GM06990 (cell line): ENCODE measurements around the gene DTD1.

Experiments
- DNase-seq: peaks from one replicate; pipeline ENCODE4 v3.0.0-alpha.2; 2011; ENCODE audit not compliant: insufficient read length; ENCODE audit errors: extremely low read depth
- H3K27me3 ChIP-seq: replicated peaks from 2 replicates; pipeline ENCODE4 v1.6.0; 2011; ENCODE audit warnings: low read length; ENCODE audit not compliant: control insufficient read depth, insufficient read depth
- H3K36me3 ChIP-seq: 2 replicates; pipeline ENCODE4 v1.5.1; 2011; ENCODE audit warnings: low read length; ENCODE audit not compliant: control insufficient read depth, insufficient read depth
- H3K4me3 ChIP-seq: replicated peaks from 2 replicates; pipeline ENCODE4 v1.5.1; 2011; ENCODE audit warnings: low read depth, mild to moderate bottlenecking, control low read depth, low read length
- TF ChIP-seq, protein P1 (sequence below): IDR thresholded peaks from 2 replicates; pipeline ENCODE4 v1.5.1; 2011; ENCODE audit warnings: low read length, control low read depth, mild to moderate bottlenecking, inconsistent platforms; ENCODE audit not compliant: insufficient read depth, poor library complexity, severe bottlenecking

The DTD1 gene

DNA sequence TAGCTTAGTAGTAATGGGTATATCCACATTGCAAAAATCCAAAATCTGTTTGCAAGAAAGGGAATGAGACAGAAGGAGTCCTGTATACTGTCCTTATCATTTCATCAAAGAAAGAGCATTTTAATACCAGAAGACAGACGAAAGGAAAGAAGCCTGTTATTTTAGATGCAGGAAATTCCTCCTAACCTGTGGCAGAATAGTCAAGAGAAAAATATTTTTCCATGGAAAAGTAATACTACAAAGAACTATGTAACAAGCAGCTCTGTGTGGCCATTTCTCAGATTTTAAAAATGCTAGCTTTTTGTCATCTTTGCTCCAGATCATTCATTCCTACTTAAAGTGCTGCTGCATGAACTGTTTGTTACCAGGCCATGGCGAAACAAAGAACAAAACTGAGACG lies 152.9 kb downstream of the DTD1 start:
- Histone ChIP-seq H3K27me3 (no peaks in the 10 kb centered on the region), H3K4me3 (no peak overlapping the region), H3K36me3 (peaks cover 5% of the 10 kb centered on the region)
- DNase-seq, result no peak
- TF ChIP-seq, protein P1, sequence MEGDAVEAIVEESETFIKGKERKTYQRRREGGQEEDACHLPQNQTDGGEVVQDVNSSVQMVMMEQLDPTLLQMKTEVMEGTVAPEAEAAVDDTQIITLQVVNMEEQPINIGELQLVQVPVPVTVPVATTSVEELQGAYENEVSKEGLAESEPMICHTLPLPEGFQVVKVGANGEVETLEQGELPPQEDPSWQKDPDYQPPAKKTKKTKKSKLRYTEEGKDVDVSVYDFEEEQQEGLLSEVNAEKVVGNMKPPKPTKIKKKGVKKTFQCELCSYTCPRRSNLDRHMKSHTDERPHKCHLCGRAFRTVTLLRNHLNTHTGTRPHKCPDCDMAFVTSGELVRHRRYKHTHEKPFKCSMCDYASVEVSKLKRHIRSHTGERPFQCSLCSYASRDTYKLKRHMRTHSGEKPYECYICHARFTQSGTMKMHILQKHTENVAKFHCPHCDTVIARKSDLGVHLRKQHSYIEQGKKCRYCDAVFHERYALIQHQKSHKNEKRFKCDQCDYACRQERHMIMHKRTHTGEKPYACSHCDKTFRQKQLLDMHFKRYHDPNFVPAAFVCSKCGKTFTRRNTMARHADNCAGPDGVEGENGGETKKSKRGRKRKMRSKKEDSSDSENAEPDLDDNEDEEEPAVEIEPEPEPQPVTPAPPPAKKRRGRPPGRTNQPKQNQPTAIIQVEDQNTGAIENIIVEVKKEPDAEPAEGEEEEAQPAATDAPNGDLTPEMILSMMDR, result no peak

DNA sequence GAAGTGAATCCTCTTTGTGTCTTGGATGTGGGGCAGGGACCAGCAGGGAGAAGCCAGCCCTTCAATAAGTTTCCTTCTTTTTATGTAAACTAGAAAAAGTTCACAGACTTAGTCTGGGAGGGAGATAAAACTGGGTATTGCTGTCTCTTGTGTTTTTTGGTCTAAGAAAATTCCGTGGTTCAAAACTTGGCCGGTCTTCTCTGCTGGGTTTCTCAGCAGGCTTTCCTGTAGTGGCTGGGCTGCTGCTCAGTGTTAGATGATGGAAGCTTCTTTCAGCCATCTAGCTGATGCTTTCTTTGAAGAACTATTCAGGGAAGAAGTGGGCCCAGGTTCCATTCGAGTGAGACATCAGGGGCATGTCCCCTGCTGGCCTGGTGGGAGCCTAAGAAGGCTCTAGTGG lies 155.0 kb downstream of the DTD1 start:
- no peak overlapping the region for H3K4me3 ChIP-seq
- H3K36me3 ChIP-seq, result peaks cover 5% of the 10 kb centered on the region
- H3K27me3 ChIP-seq, result no peaks in the 10 kb centered on the region
- TF ChIP-seq, protein P1, result no peak
- DNase-seq, result no peak

DNA sequence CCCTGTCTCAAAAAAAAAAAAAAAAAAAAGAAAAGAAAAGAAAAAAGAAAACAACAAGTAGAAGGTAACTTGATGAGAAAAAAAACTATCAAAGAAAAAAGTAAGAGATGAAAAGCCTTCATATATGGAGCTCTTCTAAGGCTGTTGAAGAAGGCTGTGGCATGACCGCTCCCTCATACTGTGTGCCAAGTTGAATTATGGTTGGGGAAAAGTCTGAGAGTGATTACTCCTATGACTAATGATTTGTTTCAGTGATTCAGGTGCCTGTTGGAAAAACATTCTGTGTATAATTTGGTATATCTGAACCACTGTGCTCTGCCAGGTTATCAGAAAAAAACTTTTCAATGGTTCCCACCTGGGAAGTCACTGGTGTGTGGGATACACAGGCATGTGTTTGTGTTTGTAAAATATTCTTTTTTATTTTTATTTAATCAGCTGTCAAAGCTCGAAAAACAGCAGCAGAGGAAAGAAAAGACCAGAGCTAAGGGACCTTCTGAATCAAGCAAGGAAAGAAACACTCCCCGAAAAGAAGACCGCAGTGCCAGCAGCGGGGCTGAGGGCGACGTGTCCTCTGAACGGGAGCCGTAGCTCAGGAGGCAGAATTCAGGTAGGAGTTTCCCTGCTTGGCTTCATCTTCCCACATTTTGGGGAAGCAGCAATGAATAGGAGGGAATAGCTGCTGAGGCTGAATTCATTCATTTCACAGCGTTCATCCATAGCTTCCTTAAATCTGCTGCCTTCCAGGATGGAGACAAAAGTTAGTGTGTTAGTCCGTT lies 156.0 kb downstream of the DTD1 start:
- TF ChIP-seq, protein P1, result no peak
- no peaks in the 10 kb centered on the region for H3K27me3 ChIP-seq
- DNase-seq, result no peak
- H3K36me3 ChIP-seq, result peaks cover 5% of the 10 kb centered on the region
- H3K4me3 ChIP-seq, result no peak overlapping the region

DNA sequence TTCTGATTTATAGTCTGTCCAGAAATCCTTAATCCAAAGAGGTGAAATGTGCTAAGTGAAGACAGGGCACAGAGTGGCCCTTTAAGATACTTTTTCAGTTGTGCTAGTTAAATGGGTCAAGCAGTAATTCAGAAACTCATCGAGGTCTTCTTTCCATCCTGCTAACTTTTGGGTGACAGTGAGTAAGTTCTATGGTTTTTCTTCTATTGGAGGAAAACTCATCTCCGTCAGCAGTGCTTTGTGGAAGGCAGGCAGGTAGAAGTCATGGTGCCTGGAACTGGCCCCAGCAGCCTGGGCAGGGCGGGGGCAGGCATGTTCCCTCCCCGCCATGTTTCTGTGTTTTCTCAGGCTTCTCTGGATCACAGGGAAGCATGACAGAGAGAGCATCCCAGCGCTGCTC lies 159.2 kb downstream of the DTD1 start:
- TF ChIP-seq, protein P1, result no peak
- no peaks in the 10 kb centered on the region for H3K27me3 ChIP-seq
- DNase-seq, result no peak
- H3K36me3 ChIP-seq, result peaks cover 5% of the 10 kb centered on the region
- H3K4me3 ChIP-seq, result no peak overlapping the region

DNA sequence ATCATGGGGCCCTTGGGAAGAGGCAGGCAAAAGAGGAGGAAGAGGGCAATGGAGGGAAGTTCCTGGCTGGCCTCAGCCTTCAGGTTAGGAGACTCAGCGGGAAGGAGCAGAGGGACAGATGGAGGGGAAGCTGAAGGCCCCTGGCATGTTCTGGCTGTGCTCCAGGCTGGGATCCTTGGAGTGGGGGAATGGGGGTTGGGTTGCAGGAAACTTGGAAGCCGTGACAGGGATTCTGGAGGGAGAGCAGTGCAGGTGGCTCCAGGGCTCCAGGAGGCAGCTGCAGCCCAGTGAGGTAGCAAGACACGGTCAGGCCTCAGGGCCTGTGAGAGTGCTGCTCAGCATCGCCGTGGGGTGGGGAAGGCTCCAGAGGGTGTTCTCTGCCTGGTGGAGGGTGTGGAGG lies 161.1 kb downstream of the DTD1 start:
- no peak for DNase-seq
- H3K4me3 ChIP-seq, result no peak overlapping the region
- no peaks in the 10 kb centered on the region for H3K27me3 ChIP-seq
- H3K36me3 ChIP-seq, result peaks cover 4% of the 10 kb centered on the region
- TF ChIP-seq, protein P1, result no peak
